ENCODE measurements around the gene NDUFB10. TPM values are rescaled to one million over a fixed set of nuclear protein-coding genes. Genes with fewer than 3 reads are reported as not detected.

Gene NDUFB10
- total RNA-seq, 1 experiment from 2014 or later: 287 TPM

GRCh38 chr16:2001035-2001434 is 41.7 kb downstream of the NDUFB10 start:
- Histone ChIP-seq H3K4me1 (ENCODE audit: control insufficient read depth, insufficient read depth, low read length) (peaks cover 22% of the 10 kb centered on the region), H3K27ac (ENCODE audit: low read length) (no peak overlapping the region), H3K9me3 (ENCODE audit: control insufficient read depth, insufficient read depth, low read depth, low read length) (no peaks in the 10 kb centered on the region), H3K36me3 (ENCODE audit: control insufficient read depth, insufficient read depth, low read length) (peaks cover 6% of the 10 kb centered on the region; the same call in 1 of the 2 replicates), H3K4me3 (ENCODE audit: low read depth in 2 of 2, low read length in 2 of 2) (no peak overlapping the region), H3K27me3 (ENCODE audit: control insufficient read depth, insufficient read depth, low read length) (no peaks in the 10 kb centered on the region)
- ATAC-seq: no peak
- TF ChIP-seq REST (IDR thresholded peaks at IDR 0.05; ENCODE audit: insufficient read depth in 1 of 2, low read depth in 2 of 2, low read length in 1 of 2) (no peak), CTCF (IDR thresholded peaks at IDR 0.05) (no peak), TCF7L2 (IDR thresholded peaks at IDR 0.05; ENCODE audit: low read depth, low read length) (no peak), SIN3A (IDR thresholded peaks at IDR 0.05; ENCODE audit: borderline replicate concordance, insufficient read depth, low read depth, low read length) (no peak), POLR2AphosphoS5 (IDR thresholded peaks at IDR 0.05; ENCODE audit: low read depth, low read length) (no peak)
- no TSS peak for BruUV-seq (replicated peaks)
- DNase-seq (ENCODE audit: low read depth, low spot score): no peak
- in situ Hi-C loops (cut with HindIII; ENCODE audit: low pct_unique_long_range_greater_than_20kb, low sequenced_read_pairs) (no loop called here), intact Hi-C loops (cut with micrococcal nuclease; ENCODE audit: unreplicated experiment) (no loop called here)
- CTCF ChIA-PET: no interaction called here
- POLR2A ChIA-PET: no interaction called here

- TF ChIP-seq SIN3A (IDR thresholded peaks at IDR 0.05; ENCODE audit: borderline replicate concordance, insufficient read depth, low read depth, low read length) (no peak), POLR2AphosphoS5 (IDR thresholded peaks at IDR 0.05; ENCODE audit: low read depth, low read length) (no peak), TCF7L2 (IDR thresholded peaks at IDR 0.05; ENCODE audit: low read depth, low read length) (no peak)
- ChIA-PET POLR2A (no interaction called here), CTCF (no interaction called here)
- no peak overlapping the region for H3K27ac ChIP-seq (ENCODE audit: low read length)
- no peaks in the 10 kb centered on the region for H3K27me3 ChIP-seq (ENCODE audit: control insufficient read depth, insufficient read depth, low read length)
- no peaks in the 10 kb centered on the region for H3K9me3 ChIP-seq (ENCODE audit: control insufficient read depth, insufficient read depth, low read depth, low read length)
- peaks cover 28% of the 10 kb centered on the region for H3K4me1 ChIP-seq (ENCODE audit: control insufficient read depth, insufficient read depth, low read length)
- H3K4me3 ChIP-seq (ENCODE audit: low read depth in 2 of 2, low read length in 2 of 2): no peak overlapping the region
- DNase-seq (ENCODE audit: low read depth, low spot score) (no peak), ATAC-seq (no peak)
- in situ Hi-C loops (cut with HindIII; ENCODE audit: low pct_unique_long_range_greater_than_20kb, low sequenced_read_pairs): no loop called here
- intact Hi-C loops (cut with micrococcal nuclease; ENCODE audit: unreplicated experiment): no loop called here
- peaks cover 6% of the 10 kb centered on the region; the same call in 1 of the 2 replicates for H3K36me3 ChIP-seq (ENCODE audit: control insufficient read depth, insufficient read depth, low read length)
- BruUV-seq (replicated peaks): no TSS peak
These were observed 42.4 kb downstream of the NDUFB10 start for GRCh38 chr16:2001456-2002355.
